DOHH2 (cell line): Measurements from ENCODE around the gene GPSM1.

Source experiments
- CTCF ChIP-seq: fragments of 200-600 bp; sonication (generic); IDR thresholded peaks from one replicate; pipeline ENCODE4 v1.5.1; 2014; ENCODE audit warnings: antibody characterized with exemption, mild to moderate bottlenecking, low read depth, low read length; ENCODE audit not compliant: poor library complexity, severe bottlenecking
- EZH2phosphoT487 ChIP-seq: fragments of 200-600 bp; sonication (generic); IDR thresholded peaks from 2 replicates; pipeline ENCODE4 v1.6.1; 2017; ENCODE audit warnings: borderline replicate concordance, mild to moderate bottlenecking, antibody characterized with exemption, low read length, moderate library complexity, mixed read lengths

- no peak for TF ChIP-seq CTCF
- TF ChIP-seq EZH2phosphoT487: no peak
Observed at GRCh38 chr9:136336156-136336870, 9.0 kb downstream of the GPSM1 start.
